Mucosa of descending colon (tissue), 3 donors: ENCODE results near the gene PHOSPHO2. TPM values are rescaled to one million over a fixed set of nuclear protein-coding genes. Genes with fewer than 3 reads are reported as not detected.

Experiments used
- ATAC-seq: fragments of 200-7000 bp; cut with Tn5 transposase; one replicate; pipeline ENCODE4 v1.9.1; 2020; ENCODE audit warnings: mild to moderate bottlenecking, moderate library complexity
- DNase-seq, 3 donors: peaks; one replicate each; pipeline ENCODE4 v3.0.0-alpha.2; 2020
- H3K36me3 ChIP-seq: fragments of 200-600 bp; one replicate; pipeline ENCODE4 v1.8.0; 2021; ENCODE audit warnings: low read depth, mild to moderate bottlenecking
- H3K4me1 ChIP-seq: fragments of 200-600 bp; one replicate; pipeline ENCODE4 v1.8.0; 2021; ENCODE audit warnings: low read depth, mild to moderate bottlenecking
- H3K4me3 ChIP-seq: fragments of 200-600 bp; one replicate; pipeline ENCODE4 v1.8.0; 2021; ENCODE audit warnings: mild to moderate bottlenecking
- H3K9me3 ChIP-seq: fragments of 200-600 bp; one replicate; pipeline ENCODE4 v1.8.0; 2021; ENCODE audit warnings: mild to moderate bottlenecking
- intact Hi-C, 2 donors: fragments of 100-400 bp; cut with DNase I in 1 of 2; cut with micrococcal nuclease in 1 of 2; formaldehyde crosslinking; loops; one replicate each; pipeline versions ENCODE4 v1.11.0 to v1.11.1; 2022; cut with DNase I, micrococcal nuclease
- total RNA-seq, 3 donors: library from RNA; stranded (reverse); fragmentation: NEBNext Ultra II Directional in 2 of 3; extraction: Animal tissue kit (Norgen Biotek cat#: 25700) in 2 of 3; gene quantifications; one replicate each; pipeline versions ENCODE4 v1.2.1 to v1.2.4, GENCODE V29; 2021 to 2023
- TF ChIP-seq, protein P1 (sequence below): fragments of 200-600 bp; IDR thresholded peaks from one replicate; pipeline ENCODE4 v1.8.0; 2022; ENCODE audit warnings: antibody characterized with exemption, mild to moderate bottlenecking
- donor health status: DM: no; HTN: no; CAD: no; lungs with moderate emphysema.
- donor health status: DM: no; HTN: no; CAD: no.
- donor health status: DM: no; HTN: yes; CAD: no.

PHOSPHO2 gene
- total RNA-seq, 3 donors from 2014 or later, result 7.3 to 11.4 (median 10.7) TPM

DNA sequence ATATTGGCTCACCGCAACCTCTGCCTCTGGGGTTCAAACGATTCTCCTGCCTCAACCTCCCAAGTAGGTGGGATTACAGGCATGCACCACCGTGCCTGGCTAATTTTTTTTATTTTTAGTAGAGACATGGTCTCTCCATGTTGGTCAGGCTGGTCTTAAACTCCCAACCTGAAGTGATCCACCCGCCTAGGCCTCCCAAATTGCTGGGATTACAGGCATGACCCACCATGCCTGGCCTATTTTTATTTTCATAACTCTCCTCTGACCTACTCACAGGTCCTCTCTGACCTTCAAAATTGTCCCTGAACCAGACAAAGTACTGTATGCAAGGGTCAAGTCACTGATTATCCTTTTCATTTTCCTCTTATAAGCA lies 23.4 kb downstream of the PHOSPHO2 start:
- no peak overlapping the region for H3K4me3 ChIP-seq
- no peaks in the 10 kb centered on the region for H3K36me3 ChIP-seq
- intact Hi-C loops, result no loop called here
- H3K9me3 ChIP-seq, result no peaks in the 10 kb centered on the region
- no peak for ATAC-seq
- no peak for DNase-seq
- TF ChIP-seq, protein P1, sequence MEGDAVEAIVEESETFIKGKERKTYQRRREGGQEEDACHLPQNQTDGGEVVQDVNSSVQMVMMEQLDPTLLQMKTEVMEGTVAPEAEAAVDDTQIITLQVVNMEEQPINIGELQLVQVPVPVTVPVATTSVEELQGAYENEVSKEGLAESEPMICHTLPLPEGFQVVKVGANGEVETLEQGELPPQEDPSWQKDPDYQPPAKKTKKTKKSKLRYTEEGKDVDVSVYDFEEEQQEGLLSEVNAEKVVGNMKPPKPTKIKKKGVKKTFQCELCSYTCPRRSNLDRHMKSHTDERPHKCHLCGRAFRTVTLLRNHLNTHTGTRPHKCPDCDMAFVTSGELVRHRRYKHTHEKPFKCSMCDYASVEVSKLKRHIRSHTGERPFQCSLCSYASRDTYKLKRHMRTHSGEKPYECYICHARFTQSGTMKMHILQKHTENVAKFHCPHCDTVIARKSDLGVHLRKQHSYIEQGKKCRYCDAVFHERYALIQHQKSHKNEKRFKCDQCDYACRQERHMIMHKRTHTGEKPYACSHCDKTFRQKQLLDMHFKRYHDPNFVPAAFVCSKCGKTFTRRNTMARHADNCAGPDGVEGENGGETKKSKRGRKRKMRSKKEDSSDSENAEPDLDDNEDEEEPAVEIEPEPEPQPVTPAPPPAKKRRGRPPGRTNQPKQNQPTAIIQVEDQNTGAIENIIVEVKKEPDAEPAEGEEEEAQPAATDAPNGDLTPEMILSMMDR, result no peak
- H3K4me1 ChIP-seq, result peaks cover 41% of the 10 kb centered on the region

DNA sequence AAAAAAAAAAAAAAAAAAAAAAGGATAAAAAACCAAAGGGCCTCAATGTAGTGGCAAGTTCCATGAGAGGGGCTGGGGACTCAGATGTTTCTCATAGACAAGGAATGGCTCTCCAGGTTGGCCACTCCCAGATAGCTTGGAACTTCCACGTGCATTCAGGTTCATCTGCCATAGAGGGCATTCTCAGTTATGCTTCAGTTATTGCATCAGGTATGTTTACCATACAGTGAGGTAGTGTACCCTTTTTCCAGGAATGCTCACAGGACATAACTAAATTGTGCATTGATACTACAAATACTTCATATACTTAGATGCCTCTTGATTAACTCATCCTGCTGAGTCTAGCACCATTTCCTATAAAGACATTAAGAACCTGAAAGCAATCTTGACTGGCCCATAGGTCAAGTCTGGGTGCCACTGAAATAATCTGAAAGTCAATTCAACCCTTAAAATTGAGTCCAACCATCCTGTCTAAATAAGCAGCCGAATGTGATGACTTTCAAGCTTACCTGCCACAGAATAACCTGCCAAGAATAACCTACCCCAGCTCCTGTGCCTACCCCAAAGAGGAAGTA lies 24.7 kb downstream of the PHOSPHO2 start:
- Histone ChIP-seq H3K4me3 (no peak overlapping the region), H3K9me3 (no peaks in the 10 kb centered on the region), H3K36me3 (no peaks in the 10 kb centered on the region), H3K4me1 (peaks cover 29% of the 10 kb centered on the region)
- DNase-seq (no peak), ATAC-seq (no peak)
- TF ChIP-seq, protein P1, result no peak
- intact Hi-C loops, result no loop called here

DNA sequence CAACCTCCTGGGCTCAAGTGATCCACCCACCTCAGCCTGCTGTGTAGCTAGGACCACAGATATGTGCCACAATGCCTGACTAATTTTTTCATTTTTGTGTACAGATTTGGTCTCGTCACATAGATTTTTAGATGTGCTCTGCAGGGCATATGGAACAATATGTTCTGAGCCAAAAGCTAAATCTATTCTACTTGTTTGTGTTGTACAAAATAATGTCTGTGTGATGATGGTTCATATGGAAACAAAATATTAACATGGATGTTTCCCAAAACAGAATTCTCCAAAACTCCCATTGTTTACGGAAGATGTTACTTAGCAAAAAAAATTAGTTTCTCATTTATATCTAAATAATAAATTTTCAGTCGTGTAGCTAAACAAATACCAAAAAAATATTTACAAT lies 26.7 kb downstream of the PHOSPHO2 start:
- no peak overlapping the region for H3K4me3 ChIP-seq
- DNase-seq (no peak), ATAC-seq (no peak)
- intact Hi-C loops, result no loop called here
- no peaks in the 10 kb centered on the region for H3K9me3 ChIP-seq
- TF ChIP-seq, protein P1, result no peak
- no peaks in the 10 kb centered on the region for H3K36me3 ChIP-seq
- peaks cover 16% of the 10 kb centered on the region for H3K4me1 ChIP-seq

DNA sequence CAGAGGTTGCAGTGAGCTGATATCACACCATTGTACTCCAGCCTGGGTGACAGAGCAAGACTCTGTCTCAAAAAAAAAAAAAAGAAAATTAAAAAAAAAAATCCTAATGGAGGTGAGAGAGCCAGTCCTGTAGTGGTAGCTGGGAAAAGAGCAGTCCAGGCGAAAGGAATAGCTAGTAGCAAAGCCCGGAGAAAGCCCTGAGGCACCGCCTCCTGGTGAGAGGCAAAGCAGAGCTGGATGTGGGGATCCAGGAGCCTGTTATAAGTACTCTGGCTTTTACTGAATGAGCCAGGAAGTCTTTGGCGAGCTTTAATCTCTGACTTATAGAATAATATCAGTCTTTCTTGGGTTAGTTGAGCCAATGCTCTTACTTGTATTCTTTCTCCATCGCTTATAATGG lies 32.8 kb downstream of the PHOSPHO2 start:
- TF ChIP-seq, protein P1, result no peak
- DNase-seq (no peak), ATAC-seq (no peak)
- H3K9me3 ChIP-seq, result no peaks in the 10 kb centered on the region
- H3K4me1 ChIP-seq, result no peaks in the 10 kb centered on the region
- intact Hi-C loops, result no loop called here
- H3K4me3 ChIP-seq, result no peak overlapping the region
- no peaks in the 10 kb centered on the region for H3K36me3 ChIP-seq

DNA sequence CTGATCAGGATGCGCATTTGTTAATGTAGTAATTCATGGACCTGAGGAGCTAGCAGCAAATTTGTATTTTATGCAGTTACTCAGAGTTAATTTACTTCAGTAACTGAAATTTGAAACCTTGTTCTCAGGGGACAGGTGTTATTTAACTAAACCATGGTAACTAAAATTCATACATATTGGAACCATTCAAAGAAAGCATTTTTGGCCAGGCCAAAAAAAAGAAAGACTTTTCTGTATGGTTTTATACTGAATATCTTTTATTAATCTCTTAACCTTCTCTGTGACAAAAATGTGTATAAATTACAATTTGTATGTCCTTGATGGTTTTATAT lies 35.0 kb downstream of the PHOSPHO2 start:
- no peaks in the 10 kb centered on the region for H3K36me3 ChIP-seq
- intact Hi-C loops, result no loop called here
- no peak for ATAC-seq
- no peak overlapping the region for H3K4me3 ChIP-seq
- no peaks in the 10 kb centered on the region for H3K9me3 ChIP-seq
- TF ChIP-seq, protein P1, result no peak
- no peak for DNase-seq
- no peaks in the 10 kb centered on the region for H3K4me1 ChIP-seq

DNA sequence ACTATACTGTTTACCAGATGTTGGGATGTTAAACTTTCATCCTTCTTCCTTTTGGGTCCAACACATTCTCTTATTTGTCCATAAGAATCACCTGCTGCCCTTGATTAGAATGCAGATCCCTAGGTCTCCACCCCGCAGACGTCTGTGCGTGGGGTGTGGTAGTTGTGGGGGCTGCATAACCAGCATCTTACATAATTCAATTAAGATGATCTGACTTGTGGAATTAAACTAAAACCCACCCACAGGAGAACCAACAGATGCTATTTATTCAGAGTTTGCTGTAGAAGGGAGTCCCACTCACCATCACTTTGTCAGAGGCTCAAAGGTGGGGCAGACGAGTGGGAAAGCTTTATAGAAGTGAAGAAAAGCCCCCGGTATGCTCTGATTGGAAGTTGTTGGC lies 37.8 kb downstream of the PHOSPHO2 start:
- Histone ChIP-seq H3K4me3 (no peak overlapping the region), H3K36me3 (no peaks in the 10 kb centered on the region), H3K4me1 (peaks cover 8% of the 10 kb centered on the region), H3K9me3 (no peaks in the 10 kb centered on the region)
- no peak for ATAC-seq
- intact Hi-C loops, result no loop called here
- TF ChIP-seq, protein P1, result no peak
- no peak for DNase-seq
